SK-N-SH (cell line): ENCODE measurements around the gene CACNA2D1.

Source experiments
- CTCF ChIP-seq: fragments of 200-600 bp; sonication (generic); IDR thresholded peaks from 2 replicates; pipeline ENCODE4 v1.6.1; 2017; ENCODE audit warnings: antibody characterized with exemption, mild to moderate bottlenecking, moderate library complexity
- FOXJ3 ChIP-seq: sonication (generic); formaldehyde crosslinking; IDR thresholded peaks from 2 replicates; pipeline ENCODE4 v1.5.1; 2020; ENCODE audit warnings: mild to moderate bottlenecking, missing genetic modification reagents
- MAX ChIP-seq: IDR thresholded peaks from 2 replicates; pipeline ENCODE4 v1.4.0; 2012; ENCODE audit warnings: low read depth
- MXI1 ChIP-seq: IDR thresholded peaks from 2 replicates; pipeline ENCODE4 v1.6.1; 2012; ENCODE audit warnings: mild to moderate bottlenecking, low read depth, low read length, improper control_type of control experiment
- POLR2AphosphoS5 ChIP-seq: IDR thresholded peaks from 2 replicates; pipeline ENCODE4 v1.6.1; 2012; ENCODE audit warnings: low read depth, low read length
- RAD21 ChIP-seq: IDR thresholded peaks from 2 replicates; pipeline ENCODE4 v1.6.1; 2012; ENCODE audit warnings: mild to moderate bottlenecking, low read length
- RCOR1 ChIP-seq: fragments of 150-350 bp; IDR thresholded peaks from 2 replicates; pipeline ENCODE4 v1.6.1; 2017; ENCODE audit warnings: antibody characterized with exemption, low read length
- REST ChIP-seq: IDR thresholded peaks from 2 replicates; pipeline ENCODE4 v1.6.1; 2012; ENCODE audit warnings: mild to moderate bottlenecking, low read depth, low read length, moderate library complexity
- RFX5 ChIP-seq: IDR thresholded peaks from 2 replicates; pipeline ENCODE4 v1.6.1; 2012; ENCODE audit warnings: mild to moderate bottlenecking, improper control_type of control experiment, low read length
- RXRA ChIP-seq: IDR thresholded peaks from 2 replicates; pipeline ENCODE4 v1.4.0; 2012; ENCODE audit warnings: low read depth, mild to moderate bottlenecking, borderline replicate concordance
- TCF12 ChIP-seq: IDR thresholded peaks from 2 replicates; pipeline ENCODE4 v1.4.0; 2012
- USF2 ChIP-seq: fragments of 150-350 bp; IDR thresholded peaks from 2 replicates; pipeline ENCODE4 v1.6.1; 2017; ENCODE audit warnings: antibody characterized with exemption, low read length, low read depth, borderline replicate concordance

- TF ChIP-seq RCOR1 (no peak), CTCF (no peak), USF2 (no peak), MXI1 (no peak), MAX (no peak), TCF12 (no peak), FOXJ3 (CRISPR knock-in tag) (no peak), RFX5 (no peak), RXRA (no peak), REST (no peak), POLR2AphosphoS5 (no peak), RAD21 (no peak)
Measured at GRCh38 chr7:81949306-81949705, 494.3 kb downstream of the CACNA2D1 start.
